GM20431 (cell line): ENCODE data around the gene CLIC1.
"Not testable (repeated sequence)": the region's sequence is repeated elsewhere in the genome, so short reads cannot be mapped to it uniquely, and the experiment has no call there.

Experiments
- in situ Hi-C: fragments of 300-500 bp; cut with MseI, MboI; formaldehyde crosslinking; loops from one replicate; pipeline ENCODE4 v1.15.0; 2020; ENCODE audit warnings: low sequenced_read_pairs; ENCODE audit not compliant: unreplicated experiment

CLIC1 gene

DNA sequence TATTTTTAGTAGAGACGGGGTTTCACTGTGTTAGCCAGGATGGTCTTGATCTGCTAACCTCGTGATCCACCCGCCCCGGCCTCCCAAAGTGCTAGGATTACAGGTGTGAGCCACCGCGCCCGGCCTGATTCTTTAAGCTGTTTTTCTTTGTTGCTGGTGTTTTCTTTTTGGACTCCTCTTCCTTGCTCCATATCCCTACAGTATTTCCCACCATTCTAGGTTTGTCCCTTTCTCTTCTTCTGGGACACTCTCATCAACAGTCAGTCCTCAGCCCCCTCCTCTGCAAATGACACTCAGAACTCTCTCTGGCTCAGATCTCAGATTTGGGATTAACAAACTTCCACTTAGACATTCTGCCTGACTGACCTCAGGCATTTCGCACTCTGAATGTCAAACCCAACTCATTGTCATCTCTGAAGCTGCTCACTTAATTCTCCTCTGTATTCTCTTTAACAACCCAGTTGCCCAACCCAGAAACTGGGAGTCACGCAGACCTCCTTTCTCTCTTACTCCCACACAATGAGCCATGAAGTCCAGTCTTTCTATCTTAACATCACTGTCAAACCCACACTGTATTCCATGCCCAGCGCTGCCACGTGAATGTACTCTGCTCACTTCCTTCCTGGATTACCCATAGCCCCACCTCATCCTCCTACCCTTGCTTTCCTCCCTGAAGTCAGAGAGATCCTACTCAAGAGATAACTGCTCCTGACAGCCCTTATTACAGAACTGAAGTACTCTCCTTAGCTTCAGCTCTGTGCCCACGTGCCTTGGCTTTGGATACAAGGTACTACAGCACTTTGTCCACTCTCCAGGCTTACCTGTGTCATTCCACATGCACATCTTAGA lies 10.6 kb downstream of the CLIC1 start:
- in situ Hi-C loops: no loop called here

GRCh38 chr6:31723980-31724691 lies 12.2 kb downstream of the CLIC1 start:
- in situ Hi-C loops: no loop called here

GRCh38 chr6:31723245-31723979 lies 12.9 kb downstream of the CLIC1 start, which contains the start of gene MPIG6B:
Gene MPIG6B, plus strand, starts transcription at chr6:31723373. Its CDS starts 11 bp downstream, at chr6:31723384.
- in situ Hi-C loops: no loop called here

DNA sequence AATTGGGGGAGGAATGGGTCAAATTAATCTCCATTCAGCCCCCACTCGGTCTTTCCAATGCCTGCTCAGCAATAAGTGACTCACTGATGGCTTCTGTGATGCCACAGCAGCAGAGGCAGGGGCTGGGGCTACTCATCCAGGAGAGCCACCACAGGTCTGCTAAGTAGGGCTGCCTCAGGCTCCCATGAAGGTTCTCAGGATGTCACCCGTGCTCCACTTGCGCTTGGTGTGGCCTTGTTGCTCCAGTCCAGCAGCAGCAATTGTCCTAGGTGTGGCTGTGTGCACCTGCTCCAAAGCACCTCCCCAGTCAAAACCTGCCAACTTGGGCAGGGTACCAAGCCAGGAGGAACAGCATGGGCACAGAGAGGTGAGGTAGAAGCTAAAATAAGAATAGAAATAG lies 14.2 kb downstream of the CLIC1 start:
- in situ Hi-C loops: no loop called here

DNA sequence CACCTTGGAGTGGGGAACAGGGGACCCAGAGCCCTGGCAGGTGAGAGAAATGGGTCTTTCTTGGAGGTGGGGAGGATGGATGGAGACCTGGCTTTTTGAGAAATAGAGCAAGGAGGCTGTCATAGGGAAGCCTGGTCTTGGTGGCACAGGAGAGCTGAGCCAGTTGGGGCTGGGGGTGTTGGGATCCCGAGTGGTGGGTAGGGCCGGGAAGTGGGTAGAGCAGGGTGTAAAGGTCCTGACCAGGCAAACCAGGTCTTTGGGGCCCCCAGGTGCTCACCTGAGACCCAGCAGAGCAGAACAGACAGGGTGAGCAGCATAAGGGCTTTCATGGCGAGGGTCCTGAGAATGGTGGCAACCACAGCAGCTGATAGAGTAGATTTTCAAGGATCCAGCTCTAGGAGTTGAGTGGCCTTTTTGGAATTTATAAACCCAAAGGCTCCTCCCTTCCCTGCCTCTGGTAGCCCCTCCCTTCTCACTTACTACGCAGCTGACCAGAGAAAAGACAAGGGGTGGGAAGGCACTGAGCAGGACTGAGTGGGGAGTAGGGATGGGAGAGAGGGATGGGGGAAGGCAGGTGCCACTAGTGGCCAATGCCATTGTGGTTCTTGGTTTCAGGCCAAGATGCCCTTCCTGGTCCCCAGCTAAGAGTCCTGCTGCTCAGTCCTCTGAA lies 14.8 kb downstream of the CLIC1 start, which contains the start of gene LY6G6C:
TSS of gene LY6G6C (minus strand) at position 396 of the 670 bp plus-strand sequence. CDS start at position 329, 67 bp downstream.
- in situ Hi-C loops: no loop called here

DNA sequence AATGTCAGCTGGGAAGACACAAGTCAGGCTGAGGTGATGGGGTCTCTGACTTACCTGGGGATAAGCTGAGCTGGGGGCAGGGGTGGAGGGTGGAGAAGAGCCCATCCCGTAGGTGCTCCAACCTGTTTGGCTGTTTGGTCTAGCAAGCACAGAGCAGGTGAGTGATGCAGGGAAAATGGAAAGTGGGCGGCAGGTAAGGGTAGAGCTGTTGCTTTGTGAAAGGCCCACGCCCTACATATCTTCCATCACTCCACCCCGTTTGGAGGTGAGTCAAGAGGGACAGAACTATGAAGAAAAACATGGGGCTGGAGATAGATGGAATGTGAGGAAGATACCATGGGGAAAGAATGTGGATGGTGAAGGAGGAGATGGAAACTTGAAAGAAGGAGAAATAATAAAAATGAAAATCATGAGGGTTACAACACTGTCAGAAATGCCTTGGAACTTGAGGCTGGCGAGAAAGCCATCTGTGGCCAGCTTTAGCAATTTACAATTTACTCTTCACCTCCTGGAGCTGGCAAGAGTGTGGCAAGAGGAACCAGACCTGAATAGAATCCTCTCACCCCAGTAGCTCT lies 16.0 kb downstream of the CLIC1 start:
- in situ Hi-C loops: no loop called here

GRCh38 chr6:31719001-31719400 lies 17.3 kb downstream of the CLIC1 start:
- in situ Hi-C loops: no loop called here

GRCh38 chr6:31718265-31718664 lies 18.1 kb downstream of the CLIC1 start:
- in situ Hi-C loops: no loop called here

- in situ Hi-C loops: no loop called here
Measured at GRCh38 chr6:31717499-31718222, 18.7 kb downstream of the CLIC1 start.

DNA sequence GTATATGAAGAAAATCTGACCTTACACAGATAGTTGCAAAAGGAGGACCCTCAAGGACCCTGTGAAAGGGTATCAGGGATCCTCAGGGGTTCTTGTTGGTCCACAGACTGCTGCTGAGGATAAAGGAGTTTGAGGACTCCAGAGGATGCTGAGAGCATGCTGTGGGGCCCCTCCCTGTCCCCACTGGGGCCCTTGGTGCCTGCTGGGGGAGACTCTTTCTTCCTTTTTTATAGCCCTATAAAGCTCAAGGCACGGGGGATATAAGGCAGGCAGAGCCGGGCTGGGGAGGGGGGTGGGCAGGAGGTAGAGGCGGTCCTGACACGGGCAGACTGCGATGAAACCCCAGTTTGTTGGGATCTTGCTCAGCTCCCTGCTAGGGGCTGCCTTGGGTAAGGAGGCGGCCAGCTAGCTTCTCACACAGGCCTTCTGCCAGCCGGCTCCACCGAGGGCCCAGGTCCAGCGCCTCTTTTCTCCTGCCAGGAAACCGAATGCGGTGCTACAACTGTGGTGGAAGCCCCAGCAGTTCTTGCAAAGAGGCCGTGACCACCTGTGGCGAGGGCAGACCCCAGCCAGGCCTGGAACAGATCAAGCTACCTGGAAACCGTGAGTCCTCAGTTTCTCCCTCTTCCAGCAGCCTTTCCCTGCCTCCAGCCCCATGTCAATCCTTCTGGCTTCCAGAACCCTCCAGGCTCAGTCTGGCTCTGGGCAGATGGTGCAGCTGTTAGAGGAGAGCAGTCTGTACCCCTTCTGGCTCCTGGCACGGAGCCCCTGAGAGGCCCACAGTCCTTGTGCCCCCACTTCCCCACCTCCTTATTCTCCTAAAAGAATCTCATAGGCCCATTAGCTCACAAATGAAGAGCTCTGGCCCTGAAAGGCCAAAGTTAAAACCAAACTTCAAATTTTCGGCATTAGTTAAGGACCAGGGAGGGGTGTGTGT lies 21.0 kb downstream of the CLIC1 start, which contains the start of gene LY6G6D:
TSS of gene LY6G6D (plus strand) at position 327 of the 937 bp plus-strand sequence. CDS start at position 335, 8 bp downstream.
- in situ Hi-C loops: no loop called here

- in situ Hi-C loops: no loop called here
Measured at GRCh38 chr6:31713991-31714684, 22.2 kb downstream of the CLIC1 start.

DNA sequence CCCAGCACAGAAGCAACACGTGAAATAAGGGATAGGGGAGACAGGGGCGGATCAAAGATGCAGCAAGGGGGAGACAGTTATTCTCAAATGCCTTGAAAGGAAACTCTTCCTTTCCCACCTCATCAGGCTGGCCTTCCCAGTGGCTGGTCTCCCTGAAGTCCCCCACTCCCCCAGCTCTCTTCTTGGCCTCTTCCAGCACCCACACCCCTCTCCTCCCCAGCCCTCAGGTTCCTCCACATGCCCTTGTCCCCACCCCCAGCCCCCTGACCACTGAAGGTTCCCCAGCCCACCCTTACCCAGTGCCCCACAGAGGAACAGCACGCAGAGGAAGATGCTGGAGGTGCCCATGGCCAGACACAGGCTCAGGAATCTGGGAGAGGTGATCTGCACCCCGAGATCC lies 22.9 kb downstream of the CLIC1 start:
- in situ Hi-C loops: no loop called here

DNA sequence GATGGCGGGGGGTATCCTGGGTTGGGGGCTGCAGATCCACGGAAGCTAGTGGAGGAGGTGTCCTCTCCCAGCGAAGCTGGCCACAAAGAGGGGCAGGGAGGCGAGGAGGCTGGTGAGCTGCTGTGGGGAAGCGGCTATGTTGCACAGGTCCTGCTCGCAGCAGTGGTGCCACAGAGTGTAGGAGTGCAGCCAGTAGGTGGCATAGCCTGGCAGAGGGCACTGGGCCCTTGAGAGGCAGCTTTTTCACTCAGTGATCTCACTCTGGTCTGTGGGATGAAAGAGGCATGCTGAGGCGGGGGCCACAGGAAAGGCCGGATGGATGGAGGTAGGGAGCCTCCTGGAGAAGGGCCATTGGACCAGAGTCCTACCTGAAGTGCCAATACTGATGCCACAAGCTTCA lies 24.0 kb downstream of the CLIC1 start:
- in situ Hi-C loops: no loop called here

DNA sequence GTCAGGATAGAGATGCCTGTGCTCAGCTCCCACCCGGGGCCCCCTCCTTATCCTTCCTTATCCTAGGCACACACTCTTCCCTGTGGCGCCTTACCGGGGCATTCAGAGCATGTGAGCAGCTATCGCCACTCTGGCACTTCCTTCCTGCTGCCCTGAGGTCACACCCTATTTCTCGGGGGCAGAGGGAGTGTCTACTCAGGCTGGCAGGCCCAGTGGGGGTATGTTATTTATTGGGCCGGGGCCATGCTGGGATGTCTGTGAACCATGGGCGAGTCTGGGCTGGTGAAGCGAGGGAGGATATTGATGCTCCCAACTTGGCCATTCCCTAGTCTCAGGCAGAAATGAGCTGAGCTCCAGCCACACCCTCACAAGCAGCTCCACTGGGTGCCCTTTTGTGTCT lies 25.1 kb downstream of the CLIC1 start:
- in situ Hi-C loops: no loop called here

DNA sequence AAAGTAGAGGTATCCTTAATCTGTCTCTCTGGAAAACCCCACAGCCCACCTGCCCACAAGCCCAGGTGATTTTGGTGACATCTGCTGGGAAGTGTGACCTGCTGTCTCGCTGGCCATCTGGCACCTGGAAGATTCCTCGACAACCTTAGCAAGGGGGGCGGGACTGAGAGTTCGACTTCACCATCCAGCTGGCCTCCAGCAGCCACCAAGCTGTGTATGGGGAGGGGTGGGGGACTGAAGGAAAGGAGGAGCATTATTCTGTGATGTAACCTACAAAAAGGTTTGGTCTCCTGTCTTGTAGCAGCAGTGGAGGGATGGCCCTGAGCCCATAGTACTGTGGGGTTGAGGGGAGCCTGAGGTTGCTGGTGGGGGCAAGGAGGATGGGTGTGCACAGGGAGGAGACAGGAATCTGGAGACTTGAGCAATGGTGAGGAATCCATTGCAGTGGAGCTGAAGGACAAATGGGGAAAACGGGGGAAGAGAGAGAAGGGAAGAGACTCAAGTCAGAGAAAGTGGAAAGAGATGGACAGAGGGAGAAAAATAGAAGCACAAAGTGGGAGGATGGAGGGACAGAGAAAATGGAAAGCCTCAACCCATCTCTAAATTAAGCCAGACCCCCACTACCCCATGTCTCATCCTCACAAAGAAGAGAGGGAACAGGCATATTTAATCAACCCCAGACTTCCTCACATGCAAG lies 25.7 kb downstream of the CLIC1 start:
- in situ Hi-C loops: no loop called here

DNA sequence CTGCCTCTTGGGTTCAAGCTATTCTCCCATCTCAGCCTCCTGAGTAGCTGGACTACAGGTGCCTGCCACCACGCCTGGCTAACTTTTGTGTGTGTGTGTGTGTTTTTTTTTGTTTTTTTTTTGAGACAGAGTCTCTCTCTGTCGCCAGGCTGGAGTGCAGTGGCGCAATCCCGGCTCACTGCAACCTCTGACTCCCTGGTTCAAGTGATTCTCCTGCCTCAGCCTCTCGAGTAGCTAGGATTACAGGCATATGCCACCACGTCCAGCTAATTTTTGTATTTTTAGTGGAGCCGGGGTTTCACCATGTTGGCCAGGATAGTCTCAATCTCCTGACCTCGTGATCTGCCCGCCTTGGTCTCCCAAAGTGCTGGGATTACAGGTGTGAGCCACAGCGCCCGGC lies 27.2 kb downstream of the CLIC1 start:
- in situ Hi-C loops: not testable (repeated sequence)

DNA sequence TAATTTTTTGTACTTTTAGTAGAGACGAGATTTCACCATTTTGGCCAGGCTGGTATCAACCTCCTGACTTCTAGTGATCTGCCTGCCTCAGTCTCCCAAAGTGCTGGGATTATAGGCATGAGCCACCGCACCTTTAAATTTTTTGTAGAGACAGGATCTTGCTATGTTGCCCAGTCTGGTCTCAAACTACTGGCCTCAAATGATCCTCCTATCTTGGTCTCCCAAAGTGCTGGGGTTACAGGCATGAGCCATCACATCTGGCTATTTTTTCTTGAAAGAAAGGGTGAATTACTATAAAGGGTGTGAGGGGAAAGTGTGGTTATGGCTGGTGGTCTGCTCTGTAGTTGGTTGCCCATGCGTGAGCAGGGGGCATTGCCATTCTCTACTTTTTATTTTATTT lies 28.1 kb downstream of the CLIC1 start:
- in situ Hi-C loops: no loop called here
